OCI-LY3 (cell line): Measurements from ENCODE around the gene ERG.

Source experiments
- H2AFZ ChIP-seq: fragments of 200-600, 300-600 bp; shearing (Covaris generic); 2 replicates; pipeline ENCODE4 v1.6.0; 2014; ENCODE audit warnings: antibody characterized with exemption, low read depth, low read length
- H3K27ac ChIP-seq: fragments of 200-600, 300-600 bp; sonication (generic); 2 replicates; pipeline ENCODE4 v1.5.1; 2014; ENCODE audit warnings: mild to moderate bottlenecking, low read length, moderate library complexity, mixed read lengths
- H3K27me3 ChIP-seq: fragments of 200-600, 300-600 bp; sonication (generic); 2 replicates; pipeline ENCODE4 v1.6.1; 2014; ENCODE audit warnings: low read depth, low read length, mixed read lengths
- H3K36me3 ChIP-seq: fragments of 200-600, 300-600 bp; sonication (generic); replicated peaks from 2 replicates; pipeline ENCODE3; 2014; ENCODE audit warnings: low read depth, low read length, mixed read lengths
- H3K4me1 ChIP-seq: fragments of 300-600, 200-600 bp; sonication (generic); 2 replicates; pipeline ENCODE4 v1.6.1; 2014; ENCODE audit warnings: low read length, mixed read lengths
- H3K4me2 ChIP-seq: fragments of 200-600, 300-600 bp; sonication (generic); 2 replicates; pipeline ENCODE4 v1.6.1; 2014; ENCODE audit warnings: low read length, mixed read lengths
- H3K4me3 ChIP-seq: fragments of 300-600, 200-600 bp; sonication (generic); 2 replicates; pipeline ENCODE4 v1.5.1; 2014; ENCODE audit warnings: antibody characterized with exemption, mild to moderate bottlenecking, low read length, moderate library complexity
- H3K79me2 ChIP-seq: fragments of 300-600, 200-600 bp; shearing (Covaris generic); 2 replicates; pipeline ENCODE4 v1.6.1; 2014; ENCODE audit warnings: mild to moderate bottlenecking, low read length, mixed read lengths
- H3K9ac ChIP-seq: fragments of 300-600, 200-600 bp; shearing (Covaris generic); 2 replicates; pipeline ENCODE4 v1.6.0; 2014; ENCODE audit warnings: mild to moderate bottlenecking, low read length, moderate library complexity
- H3K9me3 ChIP-seq: fragments of 200-600, 300-600 bp; shearing (Covaris generic); 2 replicates; pipeline ENCODE4 v1.6.1; 2014; ENCODE audit warnings: low read length, mixed read lengths; ENCODE audit not compliant: insufficient read depth
- H4K20me1 ChIP-seq: fragments of 200-600, 300-600 bp; sonication (generic); 2 replicates; pipeline ENCODE4 v1.6.1; 2016; ENCODE audit warnings: low read length, mixed read lengths; ENCODE audit not compliant: insufficient read depth
- EZH2phosphoT487 ChIP-seq: fragments of 200-600 bp; shearing (Covaris generic); IDR thresholded peaks from 2 replicates; pipeline ENCODE4 v1.6.1; 2018; ENCODE audit warnings: antibody characterized with exemption, mixed run types, low read depth
- TF ChIP-seq, protein P1 (sequence below): fragments of 200-600, 300-600 bp; sonication (generic); IDR thresholded peaks from 2 replicates; pipeline ENCODE4 v1.5.1; 2014; ENCODE audit warnings: antibody characterized with exemption, low read length, low read depth

ERG gene

DNA sequence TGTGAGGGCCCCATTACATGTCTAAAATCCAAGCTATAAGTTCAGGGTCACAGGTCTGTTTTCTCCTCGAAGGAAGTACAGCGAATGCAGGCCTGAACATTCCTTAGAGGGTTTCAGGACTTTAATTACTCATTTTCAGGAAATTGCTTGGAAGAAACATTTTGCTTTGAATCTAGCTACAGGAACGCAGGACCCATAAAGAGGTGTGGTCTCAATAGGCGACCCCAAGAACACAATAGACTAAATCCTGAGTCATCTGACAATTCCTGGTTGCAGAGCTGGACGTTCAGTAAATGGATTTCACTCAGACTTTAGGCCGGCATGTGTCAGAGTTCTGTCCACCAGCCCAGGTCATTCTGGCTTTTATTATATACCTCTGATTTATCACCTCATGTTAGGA is 1.0 kb upstream of the ERG start:
- no peaks in the 10 kb centered on the region for H4K20me1 ChIP-seq
- H3K36me3 ChIP-seq = no peaks in the 10 kb centered on the region
- no peak overlapping the region for H2AFZ ChIP-seq
- H3K27me3 ChIP-seq = peaks cover 23% of the 10 kb centered on the region; the same call in 1 of the 2 replicates
- no peak overlapping the region for H3K4me2 ChIP-seq
- H3K9me3 ChIP-seq = no peaks in the 10 kb centered on the region
- no peaks in the 10 kb centered on the region for H3K4me1 ChIP-seq
- no peak for TF ChIP-seq EZH2phosphoT487
- TF ChIP-seq, protein P1, sequence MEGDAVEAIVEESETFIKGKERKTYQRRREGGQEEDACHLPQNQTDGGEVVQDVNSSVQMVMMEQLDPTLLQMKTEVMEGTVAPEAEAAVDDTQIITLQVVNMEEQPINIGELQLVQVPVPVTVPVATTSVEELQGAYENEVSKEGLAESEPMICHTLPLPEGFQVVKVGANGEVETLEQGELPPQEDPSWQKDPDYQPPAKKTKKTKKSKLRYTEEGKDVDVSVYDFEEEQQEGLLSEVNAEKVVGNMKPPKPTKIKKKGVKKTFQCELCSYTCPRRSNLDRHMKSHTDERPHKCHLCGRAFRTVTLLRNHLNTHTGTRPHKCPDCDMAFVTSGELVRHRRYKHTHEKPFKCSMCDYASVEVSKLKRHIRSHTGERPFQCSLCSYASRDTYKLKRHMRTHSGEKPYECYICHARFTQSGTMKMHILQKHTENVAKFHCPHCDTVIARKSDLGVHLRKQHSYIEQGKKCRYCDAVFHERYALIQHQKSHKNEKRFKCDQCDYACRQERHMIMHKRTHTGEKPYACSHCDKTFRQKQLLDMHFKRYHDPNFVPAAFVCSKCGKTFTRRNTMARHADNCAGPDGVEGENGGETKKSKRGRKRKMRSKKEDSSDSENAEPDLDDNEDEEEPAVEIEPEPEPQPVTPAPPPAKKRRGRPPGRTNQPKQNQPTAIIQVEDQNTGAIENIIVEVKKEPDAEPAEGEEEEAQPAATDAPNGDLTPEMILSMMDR = no peak
- H3K79me2 ChIP-seq = no peaks in the 10 kb centered on the region
- no peak overlapping the region for H3K9ac ChIP-seq
- no peak overlapping the region for H3K4me3 ChIP-seq
- no peak overlapping the region for H3K27ac ChIP-seq

DNA sequence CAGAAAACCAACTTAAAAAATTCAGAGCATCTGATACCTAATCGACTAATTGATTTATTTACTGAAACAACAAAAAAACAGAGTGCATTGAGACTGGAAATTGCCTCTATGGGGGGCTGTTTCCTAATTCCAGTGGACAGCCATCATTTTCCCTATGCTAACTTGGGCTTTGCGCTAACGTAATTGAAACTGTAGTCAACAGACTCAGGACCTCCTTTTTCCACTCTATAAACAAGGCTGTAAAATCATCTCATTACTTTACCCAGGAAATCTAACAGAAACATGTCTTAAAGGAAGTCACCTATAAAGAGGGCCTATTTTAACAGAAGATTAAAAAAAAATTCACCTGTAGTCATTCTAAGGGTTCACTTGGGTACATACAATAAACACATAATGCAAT is 2.1 kb downstream of the ERG start:
- Histone ChIP-seq H3K4me2 (no peak overlapping the region), H3K27me3 (peaks cover 28% of the 10 kb centered on the region; the same call in 1 of the 2 replicates), H2AFZ (no peak overlapping the region), H3K36me3 (no peaks in the 10 kb centered on the region), H3K27ac (no peak overlapping the region), H3K9me3 (no peaks in the 10 kb centered on the region), H3K79me2 (no peaks in the 10 kb centered on the region), H3K4me1 (no peaks in the 10 kb centered on the region), H3K9ac (no peak overlapping the region), H3K4me3 (no peak overlapping the region), H4K20me1 (no peaks in the 10 kb centered on the region)
- TF ChIP-seq, protein P1 = no peak
- TF ChIP-seq EZH2phosphoT487 = no peak

DNA sequence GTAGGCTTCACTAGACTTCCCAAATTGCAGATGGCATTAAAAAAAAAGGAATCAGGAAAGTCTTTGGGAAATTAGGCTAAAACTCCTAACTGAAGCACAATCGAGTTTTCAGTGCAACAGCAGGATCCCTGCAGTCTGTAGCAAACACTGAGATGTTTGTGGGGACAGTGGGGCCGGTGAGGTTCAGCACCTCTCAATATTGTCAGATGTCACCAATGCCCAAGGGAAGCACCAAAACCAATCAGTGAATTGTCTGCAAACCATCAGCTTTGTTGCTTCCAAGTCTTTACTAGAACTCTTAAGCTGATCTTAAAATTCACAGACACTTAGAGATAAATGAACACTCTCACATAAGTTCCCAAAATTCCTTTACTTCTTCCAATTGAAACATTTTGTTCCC is 2.6 kb downstream of the ERG start:
- H4K20me1 ChIP-seq = no peaks in the 10 kb centered on the region
- H3K36me3 ChIP-seq = no peaks in the 10 kb centered on the region
- H3K27ac ChIP-seq = no peak overlapping the region
- no peaks in the 10 kb centered on the region for H3K4me1 ChIP-seq
- H3K79me2 ChIP-seq = no peaks in the 10 kb centered on the region
- peaks cover 28% of the 10 kb centered on the region; the same call in 1 of the 2 replicates for H3K27me3 ChIP-seq
- H3K4me3 ChIP-seq = no peak overlapping the region
- TF ChIP-seq, protein P1 = no peak
- no peak for TF ChIP-seq EZH2phosphoT487
- H2AFZ ChIP-seq = no peak overlapping the region
- no peak overlapping the region for H3K9ac ChIP-seq
- H3K9me3 ChIP-seq = no peaks in the 10 kb centered on the region
- H3K4me2 ChIP-seq = no peak overlapping the region

DNA sequence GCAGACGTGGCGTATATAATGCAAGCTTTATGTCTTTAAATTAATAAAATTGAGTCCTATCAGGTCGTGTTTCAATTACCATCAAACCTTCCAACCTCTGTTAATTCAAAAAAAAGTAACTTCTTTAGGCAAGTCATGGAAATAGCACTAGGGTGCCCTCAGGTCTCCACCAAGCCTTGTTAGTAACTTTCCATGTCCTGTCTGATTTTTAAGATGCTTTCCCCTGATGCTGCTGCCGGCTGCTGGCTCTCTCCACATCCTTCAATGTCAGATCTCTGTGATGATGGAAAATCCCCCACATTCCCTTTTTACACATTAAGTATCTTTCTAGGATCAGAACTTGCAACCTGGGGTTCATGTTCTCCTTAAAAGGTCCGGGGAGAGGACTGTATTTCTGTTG is 3.0 kb downstream of the ERG start:
- TF ChIP-seq, protein P1 = no peak
- TF ChIP-seq EZH2phosphoT487 = no peak
- Histone ChIP-seq H3K4me2 (no peak overlapping the region), H3K9me3 (no peaks in the 10 kb centered on the region)

More for the DNA sequence above, 3.0 kb downstream of the ERG start:
- Histone ChIP-seq H3K4me1 (no peaks in the 10 kb centered on the region), H3K4me3 (no peak overlapping the region), H4K20me1 (no peaks in the 10 kb centered on the region), H3K36me3 (no peaks in the 10 kb centered on the region), H3K27me3 (peaks cover 28% of the 10 kb centered on the region; the same call in 1 of the 2 replicates), H3K79me2 (no peaks in the 10 kb centered on the region), H3K9ac (no peak overlapping the region), H2AFZ (no peak overlapping the region), H3K27ac (no peak overlapping the region)
